Measurements from ENCODE around the gene ST6GALNAC2. TPM values are rescaled to one million over a fixed set of nuclear protein-coding genes. Genes with fewer than 3 reads are reported as not detected.

The ST6GALNAC2 gene
- polyA plus RNA-seq, 1 donor (not counting 4 experiments of a cell fraction or from before 2014, with no cell fraction given) = 45.8 TPM

GRCh38 chr17:76594690-76595089, 9.0 kb upstream of the ST6GALNAC2 start:
- H3K79me2 ChIP-seq (ENCODE audit: control insufficient read depth, insufficient read depth, low read length) = no peaks in the 10 kb centered on the region
- H3K4me2 ChIP-seq (ENCODE audit: control insufficient read depth, extremely low read depth, insufficient read depth, low read depth, low read length) = no peak overlapping the region
- H3K4me3 ChIP-seq (ENCODE audit: control insufficient read depth in 2 of 3, extremely low read depth in 1 of 3, insufficient read depth in 2 of 3, low read depth in 1 of 3, low read length in 3 of 3) = no peak overlapping the region
- H3K27ac ChIP-seq (ENCODE audit: control insufficient read depth, insufficient read depth, low read length) = no peak overlapping the region
- H3K9ac ChIP-seq (ENCODE audit: control insufficient read depth, extremely low read depth, insufficient read depth, low read length) = no peak overlapping the region
- H3K36me3 ChIP-seq (ENCODE audit: control insufficient read depth in 2 of 2, extremely low read depth in 1 of 2, insufficient read depth in 2 of 2, low read length in 2 of 2) = no peaks in the 10 kb centered on the region
- H3K27me3 ChIP-seq (ENCODE audit: control insufficient read depth, extremely low read depth, insufficient read depth, low read length) = no peaks in the 10 kb centered on the region
- no peak overlapping the region for H2AFZ ChIP-seq (ENCODE audit: control insufficient read depth, low read length)
- FAIRE-seq (no peak), DNase-seq (ENCODE audit: low read depth, low spot score) (no peak)
- dilution Hi-C loops (cut with MboI; ENCODE audit: extremely low pct_ligation_motif_present, low sequenced_read_pairs) = no loop called here
- no peaks in the 10 kb centered on the region for H3K9me3 ChIP-seq (ENCODE audit: control insufficient read depth, low read depth, low read length)
- H3K4me1 ChIP-seq (ENCODE audit: control insufficient read depth, extremely low read depth, insufficient read depth, low read length) = peaks cover 34% of the 10 kb centered on the region
- no peaks in the 10 kb centered on the region for H3K9me1 ChIP-seq (ENCODE audit: control insufficient read depth, extremely low read depth, insufficient read depth, low read length)
- TF ChIP-seq EZH2 (IDR thresholded peaks at IDR 0.05; ENCODE audit: low read length) = no peak
- no peak for TF ChIP-seq CTCF (optimal IDR thresholded peaks at IDR 0.05 in 1 of 3, IDR thresholded peaks at IDR 0.05 in 1 of 3, conservative IDR thresholded peaks at IDR 0.05 in 1 of 3; ENCODE audit: extremely low read depth in 1 of 3, insufficient read depth in 2 of 3, low read length in 3 of 3)
- no peaks in the 10 kb centered on the region for H4K20me1 ChIP-seq (ENCODE audit: control insufficient read depth, extremely low read depth, insufficient read depth, low read length)

GRCh38 chr17:76593959-76594358, 8.3 kb upstream of the ST6GALNAC2 start:
- dilution Hi-C loops (cut with MboI; ENCODE audit: extremely low pct_ligation_motif_present, low sequenced_read_pairs) = no loop called here
- Histone ChIP-seq H3K4me3 (ENCODE audit: control insufficient read depth in 2 of 3, extremely low read depth in 1 of 3, insufficient read depth in 2 of 3, low read depth in 1 of 3, low read length in 3 of 3) (no peak overlapping the region), H3K9ac (ENCODE audit: control insufficient read depth, extremely low read depth, insufficient read depth, low read length) (peak overlapping the region; percentile 45), H3K27me3 (ENCODE audit: control insufficient read depth, extremely low read depth, insufficient read depth, low read length) (no peaks in the 10 kb centered on the region), H2AFZ (ENCODE audit: control insufficient read depth, low read length) (no peak overlapping the region), H4K20me1 (ENCODE audit: control insufficient read depth, extremely low read depth, insufficient read depth, low read length) (no peaks in the 10 kb centered on the region), H3K79me2 (ENCODE audit: control insufficient read depth, insufficient read depth, low read length) (no peaks in the 10 kb centered on the region), H3K4me2 (ENCODE audit: control insufficient read depth, extremely low read depth, insufficient read depth, low read depth, low read length) (no peak overlapping the region), H3K9me1 (ENCODE audit: control insufficient read depth, extremely low read depth, insufficient read depth, low read length) (no peaks in the 10 kb centered on the region), H3K9me3 (ENCODE audit: control insufficient read depth, low read depth, low read length) (no peaks in the 10 kb centered on the region), H3K4me1 (ENCODE audit: control insufficient read depth, extremely low read depth, insufficient read depth, low read length) (peaks cover 32% of the 10 kb centered on the region), H3K36me3 (ENCODE audit: control insufficient read depth in 2 of 2, extremely low read depth in 1 of 2, insufficient read depth in 2 of 2, low read length in 2 of 2) (no peaks in the 10 kb centered on the region), H3K27ac (ENCODE audit: control insufficient read depth, insufficient read depth, low read length) (peak overlapping the region; percentile 49)
- TF ChIP-seq EZH2 (IDR thresholded peaks at IDR 0.05; ENCODE audit: low read length) (no peak), CTCF (optimal IDR thresholded peaks at IDR 0.05 in 1 of 3, IDR thresholded peaks at IDR 0.05 in 1 of 3, conservative IDR thresholded peaks at IDR 0.05 in 1 of 3; ENCODE audit: extremely low read depth in 1 of 3, insufficient read depth in 2 of 3, low read length in 3 of 3) (peak in 2 of 3 experiments; percentile 27 to 70)
- FAIRE-seq (no peak), DNase-seq (ENCODE audit: low read depth, low spot score) (no peak)
